GM20000 (cell line): ENCODE data around the gene KIF2B.

Experiments used
- DNase-seq: peaks from one replicate; pipeline ENCODE4 v3.0.0; 2012; ENCODE audit warnings: low spot score
- TF ChIP-seq, protein P1 (sequence below): IDR thresholded peaks from 2 replicates; pipeline ENCODE4 v1.5.1; 2012; ENCODE audit warnings: mild to moderate bottlenecking, control low read depth; ENCODE audit errors: extremely low read depth, missing control alignments

KIF2B gene, protein sequence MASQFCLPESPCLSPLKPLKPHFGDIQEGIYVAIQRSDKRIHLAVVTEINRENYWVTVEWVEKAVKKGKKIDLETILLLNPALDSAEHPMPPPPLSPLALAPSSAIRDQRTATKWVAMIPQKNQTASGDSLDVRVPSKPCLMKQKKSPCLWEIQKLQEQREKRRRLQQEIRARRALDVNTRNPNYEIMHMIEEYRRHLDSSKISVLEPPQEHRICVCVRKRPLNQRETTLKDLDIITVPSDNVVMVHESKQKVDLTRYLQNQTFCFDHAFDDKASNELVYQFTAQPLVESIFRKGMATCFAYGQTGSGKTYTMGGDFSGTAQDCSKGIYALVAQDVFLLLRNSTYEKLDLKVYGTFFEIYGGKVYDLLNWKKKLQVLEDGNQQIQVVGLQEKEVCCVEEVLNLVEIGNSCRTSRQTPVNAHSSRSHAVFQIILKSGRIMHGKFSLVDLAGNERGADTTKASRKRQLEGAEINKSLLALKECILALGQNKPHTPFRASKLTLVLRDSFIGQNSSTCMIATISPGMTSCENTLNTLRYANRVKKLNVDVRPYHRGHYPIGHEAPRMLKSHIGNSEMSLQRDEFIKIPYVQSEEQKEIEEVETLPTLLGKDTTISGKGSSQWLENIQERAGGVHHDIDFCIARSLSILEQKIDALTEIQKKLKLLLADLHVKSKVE

GRCh38 chr17:53822764-53823163 lies at the start of gene KIF2B:
KIF2B (plus strand) TSS chr17:53822927; CDS start chr17:53823034, 107 bp downstream.
- TF ChIP-seq, protein P1, sequence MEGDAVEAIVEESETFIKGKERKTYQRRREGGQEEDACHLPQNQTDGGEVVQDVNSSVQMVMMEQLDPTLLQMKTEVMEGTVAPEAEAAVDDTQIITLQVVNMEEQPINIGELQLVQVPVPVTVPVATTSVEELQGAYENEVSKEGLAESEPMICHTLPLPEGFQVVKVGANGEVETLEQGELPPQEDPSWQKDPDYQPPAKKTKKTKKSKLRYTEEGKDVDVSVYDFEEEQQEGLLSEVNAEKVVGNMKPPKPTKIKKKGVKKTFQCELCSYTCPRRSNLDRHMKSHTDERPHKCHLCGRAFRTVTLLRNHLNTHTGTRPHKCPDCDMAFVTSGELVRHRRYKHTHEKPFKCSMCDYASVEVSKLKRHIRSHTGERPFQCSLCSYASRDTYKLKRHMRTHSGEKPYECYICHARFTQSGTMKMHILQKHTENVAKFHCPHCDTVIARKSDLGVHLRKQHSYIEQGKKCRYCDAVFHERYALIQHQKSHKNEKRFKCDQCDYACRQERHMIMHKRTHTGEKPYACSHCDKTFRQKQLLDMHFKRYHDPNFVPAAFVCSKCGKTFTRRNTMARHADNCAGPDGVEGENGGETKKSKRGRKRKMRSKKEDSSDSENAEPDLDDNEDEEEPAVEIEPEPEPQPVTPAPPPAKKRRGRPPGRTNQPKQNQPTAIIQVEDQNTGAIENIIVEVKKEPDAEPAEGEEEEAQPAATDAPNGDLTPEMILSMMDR: no peak
- DNase-seq: no peak

DNA sequence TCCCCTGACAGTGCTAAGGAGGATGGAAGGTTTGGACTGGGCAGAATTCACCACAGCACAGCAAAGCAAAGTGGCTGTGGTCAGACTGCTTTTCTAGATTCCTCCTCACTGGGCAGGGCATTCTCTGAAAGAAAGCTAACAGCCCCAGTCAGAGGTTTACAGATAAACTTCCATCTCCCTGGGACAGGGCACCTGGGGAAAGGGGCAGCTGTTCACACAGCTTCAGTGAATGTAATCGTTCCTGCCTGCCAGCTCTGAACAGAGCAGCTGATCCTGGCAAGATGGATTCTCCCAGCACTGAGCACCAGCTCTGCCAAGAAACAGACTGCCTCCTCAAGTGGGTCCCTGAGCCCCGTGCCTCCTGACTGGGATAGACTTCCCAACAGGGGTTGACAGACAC lies 42.4 kb upstream of the KIF2B start:
- TF ChIP-seq, protein P1: no peak
- DNase-seq: no peak

DNA sequence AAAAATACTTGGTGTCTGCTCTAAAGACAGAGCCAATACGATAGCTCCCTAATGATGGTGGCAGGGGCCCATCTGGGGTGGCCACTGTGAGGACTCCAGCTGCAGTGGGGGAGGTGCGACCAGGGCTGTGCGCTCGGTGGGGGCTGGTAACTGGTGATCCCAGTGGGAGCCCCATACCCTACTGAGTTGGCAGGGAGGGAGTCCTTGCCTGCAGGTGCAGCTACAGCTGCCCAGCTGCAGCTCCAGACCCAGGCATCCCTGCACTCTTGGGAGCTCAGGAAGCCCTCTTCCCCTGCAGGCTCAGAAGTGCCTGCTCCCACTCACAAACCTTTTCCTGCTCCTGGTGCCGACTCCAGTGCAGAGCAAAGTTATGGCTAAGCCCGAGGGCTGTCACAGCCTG lies 31.2 kb upstream of the KIF2B start:
- TF ChIP-seq, protein P1: no peak
- no peak for DNase-seq

- TF ChIP-seq, protein P1: no peak
- DNase-seq: no peak
Observed at GRCh38 chr17:53792451-53792850, 30.3 kb upstream of the KIF2B start.

- TF ChIP-seq, protein P1: no peak
- DNase-seq: no peak
Observed at GRCh38 chr17:53792997-53793396, 29.7 kb upstream of the KIF2B start.

GRCh38 chr17:53794875-53795274 lies 27.9 kb upstream of the KIF2B start:
- TF ChIP-seq, protein P1: no peak
- DNase-seq: no peak

DNA sequence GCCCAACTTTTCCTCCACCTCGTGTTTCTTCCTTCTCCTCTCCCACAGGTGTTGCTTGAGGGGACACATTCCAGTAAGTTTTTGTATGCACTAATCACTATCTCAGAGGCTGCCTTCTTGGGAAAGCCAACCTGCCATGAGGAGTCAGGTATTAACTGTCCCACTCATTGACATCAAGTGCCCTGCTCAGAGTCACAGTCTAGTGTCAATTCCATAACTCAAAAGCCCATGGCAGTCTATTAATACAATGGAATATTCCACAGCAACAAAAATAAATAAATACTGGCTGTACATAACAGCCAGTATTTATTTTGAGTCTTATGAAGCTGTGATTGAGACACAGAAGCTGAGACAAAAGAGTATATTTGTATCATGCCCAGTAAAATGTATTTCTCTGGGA lies 26.1 kb upstream of the KIF2B start:
- no peak for DNase-seq
- TF ChIP-seq, protein P1: no peak
